ENCODE results near the gene ATP2B3. TPM values are rescaled to one million over a fixed set of nuclear protein-coding genes. Genes with fewer than 3 reads are reported as not detected.
A peak's percentile ranks its signal among the peaks of the same experiment; 100 is the strongest.

The ATP2B3 gene
- total and polyA plus RNA-seq, 2 experiments from 2014 or later = 0.17 TPM; not detected in 1

- Histone ChIP-seq H3K27ac (ENCODE audit: low read depth) (no peak overlapping the region), H4K20me1 (replicated peaks; ENCODE audit: insufficient read depth) (no peaks in the 10 kb centered on the region), H3K79me2 (replicated peaks; ENCODE audit: insufficient read depth) (no peaks in the 10 kb centered on the region), H3K4me2 (peak overlapping the region; percentile 66; the same call in 1 of the 2 replicates), H3K4me3 (0 out of 2 replicates have a peak overlapping the region, but pooled peaks have one; percentile 38), H3K27me3 (ENCODE audit: insufficient read depth) (no peaks in the 10 kb centered on the region), H2AFZ (no peak overlapping the region), H3F3A (replicated peaks; ENCODE audit: low read depth) (no peaks in the 10 kb centered on the region), H3K9me2 (ENCODE audit: insufficient read depth) (no peaks in the 10 kb centered on the region), H3K36me3 (ENCODE audit: insufficient read depth) (no peaks in the 10 kb centered on the region), H3K4me1 (ENCODE audit: insufficient read depth) (no peaks in the 10 kb centered on the region)
- Mint-ChIP-seq H3K27me3 (ENCODE audit: insufficient read depth, low read depth, poor library complexity) (peaks cover 2% of the 10 kb centered on the region), H3K4me3 (peak overlapping the region; percentile 54), H3K4me1 (peaks cover 5% of the 10 kb centered on the region), H3K27ac (no peak overlapping the region), H3K36me3 (ENCODE audit: low read depth) (no peaks in the 10 kb centered on the region), H3K9me3 (no peaks in the 10 kb centered on the region)
- TF ChIP-seq, protein P1, sequence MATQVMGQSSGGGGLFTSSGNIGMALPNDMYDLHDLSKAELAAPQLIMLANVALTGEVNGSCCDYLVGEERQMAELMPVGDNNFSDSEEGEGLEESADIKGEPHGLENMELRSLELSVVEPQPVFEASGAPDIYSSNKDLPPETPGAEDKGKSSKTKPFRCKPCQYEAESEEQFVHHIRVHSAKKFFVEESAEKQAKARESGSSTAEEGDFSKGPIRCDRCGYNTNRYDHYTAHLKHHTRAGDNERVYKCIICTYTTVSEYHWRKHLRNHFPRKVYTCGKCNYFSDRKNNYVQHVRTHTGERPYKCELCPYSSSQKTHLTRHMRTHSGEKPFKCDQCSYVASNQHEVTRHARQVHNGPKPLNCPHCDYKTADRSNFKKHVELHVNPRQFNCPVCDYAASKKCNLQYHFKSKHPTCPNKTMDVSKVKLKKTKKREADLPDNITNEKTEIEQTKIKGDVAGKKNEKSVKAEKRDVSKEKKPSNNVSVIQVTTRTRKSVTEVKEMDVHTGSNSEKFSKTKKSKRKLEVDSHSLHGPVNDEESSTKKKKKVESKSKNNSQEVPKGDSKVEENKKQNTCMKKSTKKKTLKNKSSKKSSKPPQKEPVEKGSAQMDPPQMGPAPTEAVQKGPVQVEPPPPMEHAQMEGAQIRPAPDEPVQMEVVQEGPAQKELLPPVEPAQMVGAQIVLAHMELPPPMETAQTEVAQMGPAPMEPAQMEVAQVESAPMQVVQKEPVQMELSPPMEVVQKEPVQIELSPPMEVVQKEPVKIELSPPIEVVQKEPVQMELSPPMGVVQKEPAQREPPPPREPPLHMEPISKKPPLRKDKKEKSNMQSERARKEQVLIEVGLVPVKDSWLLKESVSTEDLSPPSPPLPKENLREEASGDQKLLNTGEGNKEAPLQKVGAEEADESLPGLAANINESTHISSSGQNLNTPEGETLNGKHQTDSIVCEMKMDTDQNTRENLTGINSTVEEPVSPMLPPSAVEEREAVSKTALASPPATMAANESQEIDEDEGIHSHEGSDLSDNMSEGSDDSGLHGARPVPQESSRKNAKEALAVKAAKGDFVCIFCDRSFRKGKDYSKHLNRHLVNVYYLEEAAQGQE (IDR thresholded peaks at IDR 0.05; ENCODE audit: unreplicated experiment) = no peak
- no peak for TF ChIP-seq EZH2 (IDR thresholded peaks at IDR 0.05; ENCODE audit: low read depth, unreplicated experiment)
- no peak for TF ChIP-seq POLR2AphosphoS5 (IDR thresholded peaks at IDR 0.05; ENCODE audit: low read depth)
- no peak for TF ChIP-seq JUNB (IDR thresholded peaks at IDR 0.05; ENCODE audit: unreplicated experiment)
- no peak for TF ChIP-seq CTCF (conservative IDR thresholded peaks at IDR 0.05; ENCODE audit: low read depth in 2 of 2)
- TF ChIP-seq ZNF331 (CRISPR knock-in tag; IDR thresholded peaks at IDR 0.05; ENCODE audit: low read depth) = no peak
- no peak for TF ChIP-seq CREB1 (CRISPR knock-in tag; IDR thresholded peaks at IDR 0.05; ENCODE audit: low read depth)
- TF ChIP-seq EZH2phosphoT487 (IDR thresholded peaks at IDR 0.05; ENCODE audit: unreplicated experiment) = no peak
- no peak for DNase-seq (ENCODE audit: low spot score)
- peak; percentile 12 for ATAC-seq
These were observed 22.1 kb upstream of the ATP2B3 start for GRCh38 chrX:153495362-153495751.

DNA sequence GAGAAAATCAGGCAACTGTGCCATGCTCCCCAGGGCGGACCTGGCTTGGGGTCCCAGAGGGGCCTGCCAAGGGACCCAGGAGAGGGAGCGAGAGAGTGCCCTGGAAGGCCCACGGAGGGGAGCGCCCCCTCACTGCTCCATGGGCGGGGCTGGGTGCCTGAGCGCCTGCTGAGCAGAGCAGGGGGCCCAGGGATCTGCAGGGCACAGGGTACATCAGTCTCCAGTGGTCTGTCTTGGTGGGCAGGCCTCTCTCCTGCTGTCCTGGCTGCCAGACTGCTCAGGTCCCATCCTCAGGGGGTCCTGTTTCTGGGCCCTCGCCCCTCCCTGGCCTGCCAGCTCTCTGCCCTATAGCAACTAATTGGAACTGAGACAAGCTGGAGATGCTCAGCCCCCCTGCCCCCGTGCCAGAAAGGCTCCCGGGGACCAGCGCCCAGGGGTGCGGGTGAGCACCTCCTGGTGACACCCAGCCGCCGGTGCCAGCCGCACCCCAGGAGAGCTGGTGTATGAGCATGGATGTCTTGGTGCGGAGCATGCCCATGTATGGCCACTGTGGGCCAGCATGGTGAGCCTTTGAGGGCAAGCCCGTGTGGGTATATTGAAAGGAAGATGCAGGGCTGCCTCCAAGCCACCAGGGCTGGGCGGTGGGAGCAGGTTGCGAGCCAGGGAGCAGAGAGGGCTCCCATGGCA, 21.4 kb upstream of the ATP2B3 start:
- Histone ChIP-seq H3K27me3 (ENCODE audit: insufficient read depth) (no peaks in the 10 kb centered on the region), H3K36me3 (ENCODE audit: insufficient read depth) (no peaks in the 10 kb centered on the region), H4K20me1 (replicated peaks; ENCODE audit: insufficient read depth) (no peaks in the 10 kb centered on the region), H3K4me3 (no peak overlapping the region), H3F3A (replicated peaks; ENCODE audit: low read depth) (no peaks in the 10 kb centered on the region), H3K79me2 (replicated peaks; ENCODE audit: insufficient read depth) (no peaks in the 10 kb centered on the region), H2AFZ (no peak overlapping the region), H3K27ac (ENCODE audit: low read depth) (no peak overlapping the region), H3K9me2 (ENCODE audit: insufficient read depth) (no peaks in the 10 kb centered on the region), H3K4me1 (ENCODE audit: insufficient read depth) (no peaks in the 10 kb centered on the region), H3K4me2 (no peak overlapping the region)
- ATAC-seq = no peak
- H3K27me3 Mint-ChIP-seq (ENCODE audit: insufficient read depth, low read depth, poor library complexity) = peaks cover 3% of the 10 kb centered on the region
- no peak overlapping the region for H3K4me3 Mint-ChIP-seq
- no peaks in the 10 kb centered on the region for H3K9me3 Mint-ChIP-seq
- DNase-seq (ENCODE audit: low spot score) = no peak
- H3K36me3 Mint-ChIP-seq (ENCODE audit: low read depth) = no peaks in the 10 kb centered on the region
- H3K27ac Mint-ChIP-seq = no peak overlapping the region
- H3K4me1 Mint-ChIP-seq = peaks cover 5% of the 10 kb centered on the region
- TF ChIP-seq POLR2AphosphoS5 (IDR thresholded peaks at IDR 0.05; ENCODE audit: low read depth) (no peak), ETS1 (IDR thresholded peaks at IDR 0.05) (no peak), JUNB (IDR thresholded peaks at IDR 0.05; ENCODE audit: unreplicated experiment) (no peak), ZNF331 (CRISPR knock-in tag; IDR thresholded peaks at IDR 0.05; ENCODE audit: low read depth) (no peak), ZNF114 (CRISPR knock-in tag; IDR thresholded peaks at IDR 0.05) (no peak), NANOG (IDR thresholded peaks at IDR 0.05; ENCODE audit: borderline replicate concordance) (no peak), EZH2phosphoT487 (IDR thresholded peaks at IDR 0.05; ENCODE audit: unreplicated experiment) (no peak), STAT1 (IDR thresholded peaks at IDR 0.05; ENCODE audit: unreplicated experiment) (no peak)

All from GM23338 (cell line).